HepG2 (cell line): ENCODE results near the gene EXOC6B. TPM values are rescaled to one million over a fixed set of nuclear protein-coding genes. Genes with fewer than 3 reads are reported as not detected.
A peak's percentile ranks its signal among the peaks of the same experiment; 100 is the strongest.

Experiments
- ARNTL ChIP-seq: sonication (generic); formaldehyde crosslinking; IDR thresholded peaks from 2 replicates; pipeline ENCODE4 v1.4.0; 2020; ENCODE audit warnings: mild to moderate bottlenecking, missing genetic modification reagents
- EP300 ChIP-seq, 3 experiments: sonication (generic) in 1 of 3; formaldehyde crosslinking in 1 of 3; IDR thresholded peaks; 2 replicates each; pipeline versions ENCODE4 v1.5.1 to v1.6.1; 2011 to 2020; ENCODE audit warnings: low read depth in 2 of 3, low read length in 2 of 3, borderline replicate concordance in 1 of 3, improper control_type of control experiment in 1 of 3, mild to moderate bottlenecking in 1 of 3, missing genetic modification reagents in 1 of 3, moderate library complexity in 1 of 3
- MED8 ChIP-seq: sonication (generic); formaldehyde crosslinking; IDR thresholded peaks from 2 replicates; pipeline ENCODE4 v1.8.1; 2023; ENCODE audit warnings: mild to moderate bottlenecking, missing genetic modification reagents; ENCODE audit not compliant: insufficient replicate concordance
- PAF1 ChIP-seq: IDR thresholded peaks from 2 replicates; pipeline ENCODE4 v1.6.1; 2016; ENCODE audit warnings: missing genetic modification reagents, missing compliant biosample characterization
- PHF5A ChIP-seq: IDR thresholded peaks from one replicate; pipeline ENCODE4 v1.6.1; 2018; ENCODE audit warnings: low read depth, missing genetic modification reagents; ENCODE audit not compliant: unreplicated experiment
- SOX13 ChIP-seq, 3 experiments: fragments of 450-650 bp in 1 of 3; sonication (generic) in 1 of 3; formaldehyde crosslinking in 1 of 3; IDR thresholded peaks in 2 of 3; conservative IDR thresholded peaks in 1 of 3; 2 replicates each; pipeline versions ENCODE4 v1.5.0 to v1.6.1; 2016 to 2020; ENCODE audit warnings: antibody characterized with exemption in 1 of 3, mild to moderate bottlenecking in 1 of 3, missing compliant biosample characterization in 1 of 3, missing genetic modification reagents in 1 of 3, moderate library complexity in 1 of 3
- U2AF1 ChIP-seq: fragments of 200-400 bp; formaldehyde crosslinking; optimal IDR thresholded peaks from 2 replicates; pipeline ENCODE3; 2017; ENCODE audit warnings: mild to moderate bottlenecking, low read depth, low read length
- ZNF329 ChIP-seq: sonication (generic); formaldehyde crosslinking; IDR thresholded peaks from 2 replicates; pipeline ENCODE4 v1.9.0; 2021; ENCODE audit warnings: low read depth, mild to moderate bottlenecking, missing genetic modification reagents
- ZNF354B ChIP-seq: sonication (generic); formaldehyde crosslinking; IDR thresholded peaks from 2 replicates; pipeline ENCODE4 v1.8.0; 2022; ENCODE audit warnings: mild to moderate bottlenecking, missing genetic modification reagents
- polyA plus RNA-seq, 8 experiments: library from polyadenylated mRNA; depleted of rRNA in 3 of 8; stranded (reverse) in 7 of 8; unstranded in 1 of 8; fragments of >200 nt; fragmentation: Illumina TruSeq in 4 of 8; extraction: Trizol in 4 of 8; gene quantifications; 2 replicates each; pipeline versions ENCODE4 v1.2.1 to v1.2.3, GENCODE V29; 2011 to 2016; ENCODE audit warnings: low read depth in 4 of 8, missing spikeins in 1 of 8, mixed read lengths in 1 of 8; ENCODE audit not compliant: insufficient read depth in 1 of 8
- total RNA-seq, 5 experiments: library from RNA; depleted of rRNA; stranded (reverse); fragments of >200 nt; fragmentation: Illumina TruSeq; extraction: Trizol; gene quantifications; 2 replicates each; pipeline ENCODE4 v1.2.3, GENCODE V29; 2016; ENCODE audit warnings: low read depth in 1 of 5
- TF ChIP-seq, protein P1 (sequence below): IDR thresholded peaks from 2 replicates; pipeline ENCODE4 v1.6.1; 2016; ENCODE audit warnings: mild to moderate bottlenecking
- TF ChIP-seq, protein P2 (sequence below): sonication (generic); formaldehyde crosslinking; IDR thresholded peaks from 2 replicates; pipeline ENCODE4 v1.8.0; 2022; ENCODE audit warnings: mild to moderate bottlenecking, missing genetic modification reagents, borderline replicate concordance
- TF ChIP-seq, protein P3 (sequence below): sonication (generic); formaldehyde crosslinking; IDR thresholded peaks from 2 replicates; pipeline ENCODE4 v1.8.0; 2022; ENCODE audit warnings: missing genetic modification reagents, mild to moderate bottlenecking, moderate library complexity, borderline replicate concordance

Gene EXOC6B
- total and polyA plus RNA-seq, 2 of the 13 experiments (the other 11 are each of a cell fraction or from before 2014, with no cell fraction given), result 9.1 to 15.9 TPM

DNA sequence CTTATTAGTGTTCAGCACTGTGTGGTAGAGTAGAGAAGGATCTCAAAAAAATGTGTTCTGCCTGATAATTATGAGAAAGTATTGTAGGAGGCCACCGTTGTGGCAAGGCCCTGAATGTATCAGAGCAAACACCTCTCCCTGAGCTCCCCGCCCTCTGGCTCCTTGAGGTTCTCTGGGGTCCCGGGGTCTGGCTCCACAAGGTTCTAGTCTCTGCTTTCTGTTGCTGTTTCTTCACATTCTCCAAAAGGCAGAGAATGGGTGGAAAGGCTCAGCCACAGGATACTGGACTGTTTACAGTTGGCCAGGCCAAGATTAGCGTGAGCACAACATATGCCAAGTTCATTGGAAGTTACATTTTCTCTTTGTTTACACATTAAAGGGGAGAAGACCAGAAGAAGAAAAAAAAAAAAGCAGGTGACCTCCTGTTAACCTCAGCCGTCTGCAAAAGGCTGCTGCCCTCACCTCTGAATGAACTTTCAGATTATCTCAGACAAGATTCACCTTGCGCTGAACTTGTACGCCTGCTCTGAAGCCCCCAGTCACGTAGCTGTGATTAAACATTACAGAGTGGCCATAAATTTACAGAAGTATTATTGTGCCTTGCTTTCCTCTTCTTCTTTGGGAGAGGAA is 621.6 kb downstream of the EXOC6B start (continued):
- TF ChIP-seq SOX13 (IDR thresholded peaks at IDR 0.05) (no peak), SOX13 (CRISPR knock-in tag; conservative IDR thresholded peaks at IDR 0.05 in 1 of 2, IDR thresholded peaks at IDR 0.05 in 1 of 2) (peak in 1 of 2 experiments; percentile 35; a peak in 1 of 4 replicates), MED8 (CRISPR knock-in tag) (no peak), PAF1 (no peak), ZNF354B (0 out of 2 replicates have a peak, but pooled peaks have one; percentile 29), U2AF1 (no peak), EP300 (IDR thresholded peaks at IDR 0.05; ENCODE audit: low read depth in 2 of 2, low read length in 2 of 2) (0 out of 4 replicates have a peak, but pooled peaks of 1 of the 2 experiments have one; percentile 11), EP300 (CRISPR knock-in tag; IDR thresholded peaks at IDR 0.05; ENCODE audit: borderline replicate concordance) (no peak), PHF5A (CRISPR knock-in tag) (no peak), ZNF329 (no peak), ARNTL (0 out of 2 replicates have a peak, but pooled peaks have one; percentile 12)
- TF ChIP-seq, protein P1, sequence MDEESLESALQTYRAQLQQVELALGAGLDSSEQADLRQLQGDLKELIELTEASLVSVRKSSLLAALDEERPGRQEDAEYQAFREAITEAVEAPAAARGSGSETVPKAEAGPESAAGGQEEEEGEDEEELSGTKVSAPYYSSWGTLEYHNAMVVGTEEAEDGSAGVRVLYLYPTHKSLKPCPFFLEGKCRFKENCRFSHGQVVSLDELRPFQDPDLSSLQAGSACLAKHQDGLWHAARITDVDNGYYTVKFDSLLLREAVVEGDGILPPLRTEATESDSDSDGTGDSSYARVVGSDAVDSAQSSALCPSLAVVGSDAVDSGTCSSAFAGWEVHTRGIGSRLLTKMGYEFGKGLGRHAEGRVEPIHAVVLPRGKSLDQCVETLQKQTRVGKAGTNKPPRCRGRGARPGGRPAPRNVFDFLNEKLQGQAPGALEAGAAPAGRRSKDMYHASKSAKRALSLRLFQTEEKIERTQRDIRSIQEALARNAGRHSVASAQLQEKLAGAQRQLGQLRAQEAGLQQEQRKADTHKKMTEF, result 0 out of 2 replicates have a peak, but pooled peaks have one; percentile 38
- TF ChIP-seq, protein P2, sequence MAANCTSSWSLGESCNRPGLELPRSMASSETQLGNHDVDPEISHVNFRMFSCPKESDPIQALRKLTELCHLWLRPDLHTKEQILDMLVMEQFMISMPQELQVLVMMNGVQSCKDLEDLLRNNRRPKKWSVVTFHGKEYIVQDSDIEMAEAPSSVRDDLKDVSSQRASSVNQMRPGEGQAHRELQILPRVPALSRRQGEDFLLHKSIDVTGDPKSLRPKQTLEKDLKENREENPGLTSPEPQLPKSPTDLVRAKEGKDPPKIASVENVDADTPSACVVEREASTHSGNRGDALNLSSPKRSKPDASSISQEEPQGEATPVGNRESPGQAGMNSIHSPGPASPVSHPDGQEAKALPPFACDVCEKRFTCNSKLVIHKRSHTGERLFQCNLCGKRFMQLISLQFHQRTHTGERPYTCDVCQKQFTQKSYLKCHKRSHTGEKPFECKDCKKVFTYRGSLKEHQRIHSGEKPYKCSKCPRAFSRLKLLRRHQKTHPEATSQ, result 0 out of 2 replicates have a peak, but pooled peaks have one; percentile 18
- TF ChIP-seq, protein P3, sequence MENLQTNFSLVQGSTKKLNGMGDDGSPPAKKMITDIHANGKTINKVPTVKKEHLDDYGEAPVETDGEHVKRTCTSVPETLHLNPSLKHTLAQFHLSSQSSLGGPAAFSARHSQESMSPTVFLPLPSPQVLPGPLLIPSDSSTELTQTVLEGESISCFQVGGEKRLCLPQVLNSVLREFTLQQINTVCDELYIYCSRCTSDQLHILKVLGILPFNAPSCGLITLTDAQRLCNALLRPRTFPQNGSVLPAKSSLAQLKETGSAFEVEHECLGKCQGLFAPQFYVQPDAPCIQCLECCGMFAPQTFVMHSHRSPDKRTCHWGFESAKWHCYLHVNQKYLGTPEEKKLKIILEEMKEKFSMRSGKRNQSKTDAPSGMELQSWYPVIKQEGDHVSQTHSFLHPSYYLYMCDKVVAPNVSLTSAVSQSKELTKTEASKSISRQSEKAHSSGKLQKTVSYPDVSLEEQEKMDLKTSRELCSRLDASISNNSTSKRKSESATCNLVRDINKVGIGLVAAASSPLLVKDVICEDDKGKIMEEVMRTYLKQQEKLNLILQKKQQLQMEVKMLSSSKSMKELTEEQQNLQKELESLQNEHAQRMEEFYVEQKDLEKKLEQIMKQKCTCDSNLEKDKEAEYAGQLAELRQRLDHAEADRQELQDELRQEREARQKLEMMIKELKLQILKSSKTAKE (CRISPR knock-in tag), result peak; percentile 87
